Loucy (cell line): ENCODE measurements around the gene CDK9.

ENCODE experiments used
- H2AFZ ChIP-seq: fragments of 200-600 bp; sonication (generic); 2 replicates; pipeline ENCODE4 v1.6.0; 2016; ENCODE audit warnings: antibody characterized with exemption, mild to moderate bottlenecking, low read length, moderate library complexity
- H3F3A ChIP-seq: fragments of 200-600 bp; 2 replicates; pipeline ENCODE4 v1.6.0; 2016; ENCODE audit warnings: antibody characterized with exemption, low read depth, mild to moderate bottlenecking
- H3K27me3 ChIP-seq: fragments of 200-600 bp; sonication (generic); 2 replicates; pipeline ENCODE4 v1.6.1; 2014; ENCODE audit warnings: low read length, mild to moderate bottlenecking; ENCODE audit not compliant: insufficient read depth, poor library complexity, severe bottlenecking
- H3K36me3 ChIP-seq: fragments of 200-600 bp; sonication (generic); 2 replicates; pipeline ENCODE4 v1.6.1; 2016; ENCODE audit warnings: low read length; ENCODE audit not compliant: insufficient read depth
- H3K4me1 ChIP-seq: fragments of 200-600 bp; sonication (generic); 2 replicates; pipeline ENCODE4 v1.5.1; 2014; ENCODE audit warnings: low read length, mild to moderate bottlenecking; ENCODE audit not compliant: insufficient read depth, poor library complexity, severe bottlenecking
- H3K4me2 ChIP-seq: fragments of 200-600 bp; sonication (generic); 2 replicates; pipeline ENCODE4 v1.6.0; 2014; ENCODE audit warnings: antibody characterized with exemption, low read length, low read depth, mild to moderate bottlenecking; ENCODE audit not compliant: poor library complexity, severe bottlenecking
- H3K4me3 ChIP-seq: fragments of 200-600 bp; sonication (generic); 2 replicates; pipeline ENCODE4 v1.5.1; 2014; ENCODE audit warnings: low read length, mild to moderate bottlenecking, mixed read lengths; ENCODE audit not compliant: poor library complexity, severe bottlenecking
- H3K79me2 ChIP-seq: fragments of 200-600 bp; sonication (generic); 2 replicates; pipeline ENCODE4 v1.6.1; 2014; ENCODE audit warnings: low read length; ENCODE audit not compliant: insufficient read depth
- H3K9ac ChIP-seq: fragments of 200-600 bp; sonication (generic); 2 replicates; pipeline ENCODE4 v1.6.0; 2014; ENCODE audit warnings: mild to moderate bottlenecking, low read depth, low read length, moderate library complexity; ENCODE audit not compliant: poor library complexity, severe bottlenecking
- H3K9me2 ChIP-seq: fragments of 200-600 bp; sonication (generic); replicated peaks from 2 replicates; pipeline ENCODE4 v1.6.1; 2016; ENCODE audit warnings: low read depth, low read length, mixed read lengths
- H3K9me3 ChIP-seq: fragments of 200-600 bp; sonication (generic); 2 replicates; pipeline ENCODE4 v1.6.1; 2014; ENCODE audit warnings: mild to moderate bottlenecking, antibody characterized with exemption, low read length, low read depth; ENCODE audit not compliant: insufficient read depth
- H4K20me1 ChIP-seq: fragments of 200-600 bp; sonication (generic); 2 replicates; pipeline ENCODE4 v1.6.0; 2014; ENCODE audit warnings: antibody characterized with exemption, low read length, mild to moderate bottlenecking; ENCODE audit not compliant: insufficient read depth, poor library complexity, severe bottlenecking
- CTCF ChIP-seq: fragments of 200-600 bp; sonication (generic); conservative IDR thresholded peaks from 2 replicates; pipeline ENCODE4 v1.5.1; 2014; ENCODE audit warnings: mild to moderate bottlenecking, antibody characterized with exemption, low read length
- EZH2phosphoT487 ChIP-seq: fragments of 200-600 bp; IDR thresholded peaks from 2 replicates; pipeline ENCODE4 v1.6.1; 2018; ENCODE audit warnings: antibody characterized with exemption, mild to moderate bottlenecking, moderate library complexity, borderline replicate concordance

The CDK9 gene

GRCh38 chr9:127753148-127753547 is 32.7 kb upstream of the CDK9 start:
- Histone ChIP-seq H4K20me1 (peaks cover 27% of the 10 kb centered on the region), H3K4me3 (no peak overlapping the region), H3K79me2 (no peaks in the 10 kb centered on the region), H3K9me2 (no peaks in the 10 kb centered on the region), H3K9ac (no peak overlapping the region), H3K4me2 (no peak overlapping the region), H3K36me3 (peaks cover 51% of the 10 kb centered on the region; the same call in 1 of the 2 replicates), H2AFZ (no peak overlapping the region), H3K9me3 (no peaks in the 10 kb centered on the region), H3K27me3 (no peaks in the 10 kb centered on the region), H3K4me1 (no peaks in the 10 kb centered on the region), H3F3A (no peaks in the 10 kb centered on the region)
- TF ChIP-seq CTCF (no peak), EZH2phosphoT487 (no peak)

DNA sequence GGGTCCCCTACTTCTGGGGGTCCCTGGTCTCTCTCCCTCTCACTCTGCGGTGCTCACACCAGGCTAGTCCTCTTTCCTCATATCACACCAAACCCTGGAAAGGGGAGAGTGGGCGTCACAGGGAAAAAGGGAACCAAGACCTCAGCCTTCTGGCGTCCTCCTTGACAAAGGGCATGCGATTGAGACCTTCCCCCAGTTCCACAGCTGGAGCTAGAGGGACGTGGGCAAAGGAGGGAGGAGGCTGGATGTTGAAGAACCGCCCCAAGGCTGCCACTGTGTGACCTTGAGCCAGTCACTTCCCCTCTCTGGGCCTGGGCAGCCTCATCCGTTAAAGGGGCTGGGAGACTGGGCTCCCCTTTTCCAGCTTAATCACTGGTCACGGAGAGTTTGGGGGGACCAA is 32.2 kb upstream of the CDK9 start:
- H3F3A ChIP-seq: no peaks in the 10 kb centered on the region

GRCh38 chr9:127754099-127755060 is 31.5 kb upstream of the CDK9 start:
- H3K4me1 ChIP-seq: no peaks in the 10 kb centered on the region
- no peaks in the 10 kb centered on the region for H3F3A ChIP-seq
- H3K9me2 ChIP-seq: no peaks in the 10 kb centered on the region
- no peaks in the 10 kb centered on the region for H3K9me3 ChIP-seq
- peaks cover 31% of the 10 kb centered on the region for H4K20me1 ChIP-seq
- H3K36me3 ChIP-seq: peaks cover 46% of the 10 kb centered on the region; the same call in 1 of the 2 replicates
- no peak overlapping the region for H3K4me3 ChIP-seq
- no peak for TF ChIP-seq CTCF
- TF ChIP-seq EZH2phosphoT487: no peak
- no peak overlapping the region for H3K9ac ChIP-seq
- H3K79me2 ChIP-seq: no peaks in the 10 kb centered on the region
- no peak overlapping the region for H2AFZ ChIP-seq
- H3K4me2 ChIP-seq: no peak overlapping the region
- H3K27me3 ChIP-seq: no peaks in the 10 kb centered on the region

More for the DNA sequence above, 32.2 kb upstream of the CDK9 start:
- Histone ChIP-seq H3K9me3 (no peaks in the 10 kb centered on the region), H3K4me2 (no peak overlapping the region), H3K9ac (no peak overlapping the region), H4K20me1 (peaks cover 28% of the 10 kb centered on the region), H3K9me2 (no peaks in the 10 kb centered on the region), H2AFZ (no peak overlapping the region), H3K4me3 (no peak overlapping the region), H3K4me1 (no peaks in the 10 kb centered on the region), H3K27me3 (no peaks in the 10 kb centered on the region), H3K36me3 (peaks cover 49% of the 10 kb centered on the region; the same call in 1 of the 2 replicates), H3K79me2 (no peaks in the 10 kb centered on the region)
- no peak for TF ChIP-seq CTCF
- no peak for TF ChIP-seq EZH2phosphoT487
